Endothelial cell of umbilical vein (primary cell): ENCODE measurements around the gene FHIP2A. TPM values are rescaled to one million over a fixed set of nuclear protein-coding genes. Genes with fewer than 3 reads are reported as not detected.

Experiments
- BruUV-seq: library from RNA; stranded (reverse); fragments of 400-500 nt; replicated peaks from 2 replicates; lab custom pipeline; 2021; lab: Mats Ljungman, UMichigan
- CTCF ChIA-PET: fragments of 300-600, 350-600 bp; sonication (Branson Sonifier 250); formaldehyde crosslinking; loops from one replicate; lab custom pipeline; 2021; ENCODE audit warnings: antibody characterized with exemption, inconsistent platforms; lab: Charles Lee
- POLR2A ChIA-PET: fragments of 300-600, 350-600 bp; sonication (Branson Sonifier 250); formaldehyde crosslinking; loops from one replicate; lab custom pipeline; 2021; ENCODE audit warnings: antibody characterized with exemption, inconsistent platforms; lab: Charles Lee
- DNase-seq: peaks from one replicate; pipeline ENCODE4 v3.0.0-alpha.2; 2011; ENCODE audit warnings: low read depth, low spot score
- FAIRE-seq: peaks from 2 replicates; lab custom pipeline; 2011; peaks lifted over from hg19 to GRCh38; lab: Jason Lieb, UNC
- H2AFZ ChIP-seq: 2 replicates; pipeline ENCODE4 v1.6.0; 2012; ENCODE audit warnings: low read depth, low read length, control low read depth, inconsistent platforms
- H3K27ac ChIP-seq: 2 replicates; pipeline ENCODE4 v1.5.1; 2011; ENCODE audit warnings: low read depth, mild to moderate bottlenecking, control low read depth, low read length, moderate library complexity; ENCODE audit not compliant: insufficient read depth
- H3K27me3 ChIP-seq, 2 experiments: 2 replicates each; pipeline versions ENCODE4 v1.6.0 to v1.6.1; 2011; ENCODE audit warnings: low read length in 2 of 2, mixed read lengths in 1 of 2; ENCODE audit not compliant: control insufficient read depth in 2 of 2, insufficient read depth in 2 of 2
- H3K36me3 ChIP-seq, 2 experiments: 2 replicates in 1 of 2; 3 replicates in 1 of 2; pipeline ENCODE4 v1.5.1; 2011; ENCODE audit warnings: low read length in 2 of 2, mild to moderate bottlenecking in 1 of 2, moderate library complexity in 1 of 2; ENCODE audit not compliant: control insufficient read depth in 2 of 2, insufficient read depth in 2 of 2; ENCODE audit errors: extremely low read depth in 1 of 2
- H3K4me1 ChIP-seq: 3 replicates; pipeline ENCODE4 v1.5.1; 2011; ENCODE audit warnings: mild to moderate bottlenecking, low read length; ENCODE audit not compliant: control insufficient read depth, insufficient read depth; ENCODE audit errors: extremely low read depth
- H3K4me2 ChIP-seq: 2 replicates; pipeline ENCODE4 v1.6.1; 2011; ENCODE audit warnings: low read length, control low read depth, mixed read lengths; ENCODE audit not compliant: insufficient read depth
- H3K4me3 ChIP-seq, 3 experiments: fragments of 200-600 bp in 1 of 3; sonication (generic), shearing (Covaris generic) in 1 of 3; replicated peaks in 1 of 3; 2 replicates each; pipeline ENCODE4 v1.5.1; 2011 to 2016; ENCODE audit warnings: control low read depth in 3 of 3, low read length in 3 of 3, mild to moderate bottlenecking in 2 of 3, inconsistent platforms in 1 of 3, low read depth in 1 of 3, moderate library complexity in 1 of 3; ENCODE audit not compliant: insufficient read depth in 1 of 3
- H3K79me2 ChIP-seq: 2 replicates; pipeline ENCODE4 v1.6.0; 2012; ENCODE audit warnings: low read length, inconsistent platforms; ENCODE audit not compliant: control insufficient read depth, insufficient read depth
- H3K9ac ChIP-seq: replicated peaks from 2 replicates; pipeline ENCODE3; 2011; ENCODE audit warnings: low read length, control low read depth; ENCODE audit not compliant: insufficient read depth; ENCODE audit errors: extremely low read depth
- H3K9me1 ChIP-seq: replicated peaks from 3 replicates; pipeline ENCODE4 v1.6.0; 2011; ENCODE audit warnings: mild to moderate bottlenecking, low read length; ENCODE audit not compliant: control insufficient read depth, insufficient read depth; ENCODE audit errors: extremely low read depth
- H3K9me3 ChIP-seq: replicated peaks from 2 replicates; pipeline ENCODE4 v1.5.1; 2012; ENCODE audit warnings: low read length, inconsistent platforms; ENCODE audit not compliant: control insufficient read depth, insufficient read depth
- H4K20me1 ChIP-seq: replicated peaks from 2 replicates; pipeline ENCODE3; 2011; ENCODE audit warnings: mild to moderate bottlenecking, low read length; ENCODE audit not compliant: control insufficient read depth, insufficient read depth; ENCODE audit errors: extremely low read depth
- GATA2 ChIP-seq: IDR thresholded peaks from 2 replicates; pipeline ENCODE4 v1.7.0; 2011; ENCODE audit warnings: low read depth, mild to moderate bottlenecking, moderate library complexity, mixed read lengths, low read length; ENCODE audit not compliant: insufficient read length, insufficient read depth
- JUN ChIP-seq: IDR thresholded peaks from 2 replicates; pipeline ENCODE4 v1.6.1; 2011; ENCODE audit warnings: borderline replicate concordance, low read depth; ENCODE audit not compliant: insufficient read length, insufficient read depth
- MYC ChIP-seq: IDR thresholded peaks from one replicate; pipeline ENCODE4 v1.6.1; 2011; ENCODE audit warnings: mild to moderate bottlenecking, low read depth, low read length
- POLR2A ChIP-seq: IDR thresholded peaks from 2 replicates; pipeline ENCODE4 v1.6.1; 2012; ENCODE audit warnings: low read depth, mild to moderate bottlenecking, control low read depth, low read length
- POLR2AphosphoS5 ChIP-seq: IDR thresholded peaks from 2 replicates; pipeline ENCODE4 v1.6.1; 2012; ENCODE audit warnings: low read depth, mild to moderate bottlenecking, control low read depth, low read length, moderate library complexity; ENCODE audit not compliant: insufficient read depth
- dilution Hi-C: fragments of 300-500 bp; cut with MboI; formaldehyde crosslinking; loops from one replicate; pipeline ENCODE4 v1.15.0; 2019; ENCODE audit warnings: low sequenced_read_pairs; ENCODE audit not compliant: extremely low pct_ligation_motif_present
- intact Hi-C: fragments of 100-400 bp; cut with micrococcal nuclease; formaldehyde crosslinking; loops from one replicate; pipeline ENCODE4 v1.10.0; 2022
- polyA plus RNA-seq, 4 experiments: library from polyadenylated mRNA; depleted of rRNA in 3 of 4; stranded (reverse) in 3 of 4; unstranded in 1 of 4; fragments of >200 nt; gene quantifications; 2 replicates each; pipeline versions ENCODE4 v1.2.1 to v1.2.3, GENCODE V29; 2011 to 2012; ENCODE audit warnings: missing spikeins in 1 of 4
- total RNA-seq: library from RNA; stranded (reverse); gene quantifications from 2 replicates; pipeline ENCODE4 v1.2.3, GENCODE V29; 2021
- TF ChIP-seq, protein P1 (sequence below): IDR thresholded peaks from 2 replicates; pipeline ENCODE4 v1.6.1; 2011; ENCODE audit not compliant: insufficient read depth, insufficient read length
- TF ChIP-seq, protein P2 (sequence below), 2 donors: IDR thresholded peaks; 1 replicate in 1 of 2; 2 replicates in 1 of 2; pipeline ENCODE4 v1.5.1; 2011; ENCODE audit warnings: low read length in 2 of 2, mild to moderate bottlenecking in 2 of 2, moderate library complexity in 2 of 2, control low read depth in 1 of 2, inconsistent platforms in 1 of 2, low read depth in 1 of 2; ENCODE audit not compliant: insufficient read depth in 1 of 2; ENCODE audit errors: extremely low read depth in 1 of 2

The FHIP2A gene
- total and polyA plus RNA-seq, 2 donors (not counting 3 experiments of a cell fraction or from before 2014, with no cell fraction given) = 13.3 to 39.6 TPM

DNA sequence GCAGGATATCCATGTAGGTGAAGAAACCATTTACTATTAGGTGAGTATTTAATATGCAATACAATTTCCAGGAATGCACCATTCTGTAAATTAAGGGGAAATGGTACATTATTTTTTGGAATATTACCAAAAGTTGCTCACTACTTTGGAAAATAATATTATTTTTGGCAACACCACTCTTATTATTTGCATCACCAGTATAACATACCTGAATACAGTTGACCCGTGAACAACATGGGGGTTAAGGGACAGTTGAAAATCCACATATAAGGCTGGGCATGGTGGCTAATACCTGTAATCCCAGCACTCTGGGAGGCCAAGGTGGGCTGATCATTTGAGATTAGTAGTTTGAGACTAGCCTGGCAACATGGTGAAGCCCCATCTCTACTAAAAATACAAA, 21.2 kb upstream of the FHIP2A start:
- dilution Hi-C loops (no loop called here), intact Hi-C loops (no loop called here)
- ChIA-PET CTCF (no interaction called here), POLR2A (no interaction called here)
- H3K4me2 ChIP-seq = no peak overlapping the region
- no peak for TF ChIP-seq GATA2
- TF ChIP-seq POLR2AphosphoS5 = no peak
- TF ChIP-seq MYC = no peak
- TF ChIP-seq, protein P1, sequence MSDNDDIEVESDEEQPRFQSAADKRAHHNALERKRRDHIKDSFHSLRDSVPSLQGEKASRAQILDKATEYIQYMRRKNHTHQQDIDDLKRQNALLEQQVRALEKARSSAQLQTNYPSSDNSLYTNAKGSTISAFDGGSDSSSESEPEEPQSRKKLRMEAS = no peak
- TF ChIP-seq, protein P2, sequence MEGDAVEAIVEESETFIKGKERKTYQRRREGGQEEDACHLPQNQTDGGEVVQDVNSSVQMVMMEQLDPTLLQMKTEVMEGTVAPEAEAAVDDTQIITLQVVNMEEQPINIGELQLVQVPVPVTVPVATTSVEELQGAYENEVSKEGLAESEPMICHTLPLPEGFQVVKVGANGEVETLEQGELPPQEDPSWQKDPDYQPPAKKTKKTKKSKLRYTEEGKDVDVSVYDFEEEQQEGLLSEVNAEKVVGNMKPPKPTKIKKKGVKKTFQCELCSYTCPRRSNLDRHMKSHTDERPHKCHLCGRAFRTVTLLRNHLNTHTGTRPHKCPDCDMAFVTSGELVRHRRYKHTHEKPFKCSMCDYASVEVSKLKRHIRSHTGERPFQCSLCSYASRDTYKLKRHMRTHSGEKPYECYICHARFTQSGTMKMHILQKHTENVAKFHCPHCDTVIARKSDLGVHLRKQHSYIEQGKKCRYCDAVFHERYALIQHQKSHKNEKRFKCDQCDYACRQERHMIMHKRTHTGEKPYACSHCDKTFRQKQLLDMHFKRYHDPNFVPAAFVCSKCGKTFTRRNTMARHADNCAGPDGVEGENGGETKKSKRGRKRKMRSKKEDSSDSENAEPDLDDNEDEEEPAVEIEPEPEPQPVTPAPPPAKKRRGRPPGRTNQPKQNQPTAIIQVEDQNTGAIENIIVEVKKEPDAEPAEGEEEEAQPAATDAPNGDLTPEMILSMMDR (IDR thresholded peaks at IDR 0.05; ENCODE audit: extremely low read depth in 1 of 2, insufficient read depth in 1 of 2, low read depth in 1 of 2, low read length in 2 of 2) = no peak
- TF ChIP-seq POLR2A = no peak
- no peak for TF ChIP-seq JUN
- peak; percentile 4 for FAIRE-seq
- BruUV-seq = no TSS peak
- peaks cover 0 to 1% of the 10 kb centered on the region in 2 experiments for H3K27me3 ChIP-seq
- no peaks in the 10 kb centered on the region for H3K9me3 ChIP-seq
- no peaks in the 10 kb centered on the region for H3K9me1 ChIP-seq
- peak; percentile 29 for DNase-seq
- no peaks in the 10 kb centered on the region for H3K36me3 ChIP-seq
- H3K9ac ChIP-seq = no peak overlapping the region
- no peak overlapping the region for H2AFZ ChIP-seq
- H3K4me1 ChIP-seq = no peaks in the 10 kb centered on the region
- no peaks in the 10 kb centered on the region for H3K79me2 ChIP-seq
- H3K27ac ChIP-seq = no peak overlapping the region
- no peaks in the 10 kb centered on the region for H4K20me1 ChIP-seq
- H3K4me3 ChIP-seq = no peak overlapping the region
